Epithelial cell of proximal tubule (primary cell): ENCODE data around the gene GPR37L1. TPM values are rescaled to one million over a fixed set of nuclear protein-coding genes. Genes with fewer than 3 reads are reported as not detected.

Experiments used
- DNase-seq: peaks from one replicate; pipeline ENCODE4 v3.0.0-alpha.2; 2011; ENCODE audit warnings: low read depth
- H3K4me3 ChIP-seq: 2 replicates; pipeline ENCODE4 v1.5.1; 2011; ENCODE audit warnings: low read depth, mild to moderate bottlenecking, low read length
- CTCF ChIP-seq: conservative IDR thresholded peaks from 2 replicates; pipeline ENCODE4 v1.5.1; 2012; ENCODE audit warnings: low read depth, mild to moderate bottlenecking, low read length
- total RNA-seq: library from RNA; depleted of rRNA; stranded (reverse); fragments of >200 nt; gene quantifications from 2 replicates; pipeline ENCODE4 v1.2.3, GENCODE V29; 2015

Gene GPR37L1
- total RNA-seq, 1 donor from 2014 or later = 0.06 TPM

DNA sequence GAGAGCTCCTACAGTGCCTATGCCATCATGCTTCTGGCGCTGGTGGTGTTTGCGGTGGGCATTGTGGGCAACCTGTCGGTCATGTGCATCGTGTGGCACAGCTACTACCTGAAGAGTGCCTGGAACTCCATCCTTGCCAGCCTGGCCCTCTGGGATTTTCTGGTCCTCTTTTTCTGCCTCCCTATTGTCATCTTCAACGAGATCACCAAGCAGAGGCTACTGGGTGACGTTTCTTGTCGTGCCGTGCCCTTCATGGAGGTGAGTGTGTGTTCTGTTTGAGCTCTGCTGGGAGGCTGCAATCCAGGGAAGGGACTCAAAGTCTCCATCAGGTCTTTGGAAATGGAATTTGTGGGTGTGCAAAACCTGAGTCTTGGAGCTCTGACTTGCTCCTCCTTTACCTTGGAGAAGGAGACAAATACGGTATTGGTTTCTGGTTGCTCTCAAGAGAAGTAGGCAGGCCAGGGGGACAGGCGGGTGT lies 658 bp downstream of the GPR37L1 start:
- no peak for DNase-seq
- no peak overlapping the region for H3K4me3 ChIP-seq
- no peak for TF ChIP-seq CTCF

DNA sequence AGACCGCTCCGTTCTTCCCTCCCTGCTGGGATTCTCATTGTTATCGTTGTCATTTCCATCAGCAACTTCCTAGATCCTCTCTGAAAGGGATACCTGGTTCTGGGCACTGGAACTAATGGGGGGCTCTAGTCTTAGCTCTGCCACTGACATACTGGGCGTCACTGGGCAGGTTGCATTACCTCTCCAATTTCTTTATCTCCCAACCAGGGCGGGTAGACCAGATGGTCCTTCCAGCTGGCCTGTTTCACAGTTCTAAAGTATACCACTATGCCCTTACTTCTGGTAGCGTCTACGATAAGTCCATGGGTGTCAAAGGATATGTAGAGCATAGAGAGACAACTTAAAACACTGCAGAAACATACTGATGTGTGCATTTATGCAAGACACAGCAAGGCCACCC lies 1.4 kb downstream of the GPR37L1 start:
- DNase-seq = no peak
- no peak for TF ChIP-seq CTCF
- no peak overlapping the region for H3K4me3 ChIP-seq

DNA sequence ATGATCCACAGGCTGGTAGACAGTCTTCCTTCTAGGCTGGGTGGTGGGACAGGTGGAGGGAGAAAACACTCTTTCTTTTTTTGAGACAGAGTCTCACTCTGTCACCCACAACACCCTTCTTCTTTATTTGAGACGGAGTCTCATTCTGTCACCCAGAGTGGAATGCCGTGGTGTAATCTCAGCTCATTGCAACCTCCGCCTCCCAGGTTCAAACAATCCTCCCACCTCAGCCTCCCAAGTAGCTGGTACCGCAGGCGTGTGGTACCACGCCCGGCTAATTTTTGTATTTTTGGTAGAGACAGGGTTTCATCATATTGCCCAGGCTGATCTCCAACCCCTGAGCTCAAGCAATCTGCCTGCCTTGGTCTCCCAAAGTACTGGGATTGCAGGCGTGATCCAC lies 2.9 kb downstream of the GPR37L1 start:
- no peak overlapping the region for H3K4me3 ChIP-seq
- DNase-seq = no peak
- no peak for TF ChIP-seq CTCF

GRCh38 chr1:202126426-202126825 lies 3.7 kb downstream of the GPR37L1 start:
- no peak overlapping the region for H3K4me3 ChIP-seq
- no peak for DNase-seq
- no peak for TF ChIP-seq CTCF

GRCh38 chr1:202127061-202127460 lies 4.3 kb downstream of the GPR37L1 start:
- no peak for TF ChIP-seq CTCF
- H3K4me3 ChIP-seq = no peak overlapping the region
- no peak for DNase-seq

- no peak for TF ChIP-seq CTCF
- no peak for DNase-seq
Observed at GRCh38 chr1:202127836-202128622, 5.3 kb downstream of the GPR37L1 start.

More at GRCh38 chr1:202127836-202128622, 5.3 kb downstream of the GPR37L1 start:
- H3K4me3 ChIP-seq = no peak overlapping the region
